CD4-positive, alpha-beta T cell treated with Interleukin-17A for 4 hours (primary cell): Measurements from ENCODE around the gene GOLGA2.

Experiments used
- DNase-seq: peaks from one replicate; pipeline ENCODE4 v3.0.0-alpha.2; 2020; ENCODE audit warnings: mixed read lengths

The GOLGA2 gene

DNA sequence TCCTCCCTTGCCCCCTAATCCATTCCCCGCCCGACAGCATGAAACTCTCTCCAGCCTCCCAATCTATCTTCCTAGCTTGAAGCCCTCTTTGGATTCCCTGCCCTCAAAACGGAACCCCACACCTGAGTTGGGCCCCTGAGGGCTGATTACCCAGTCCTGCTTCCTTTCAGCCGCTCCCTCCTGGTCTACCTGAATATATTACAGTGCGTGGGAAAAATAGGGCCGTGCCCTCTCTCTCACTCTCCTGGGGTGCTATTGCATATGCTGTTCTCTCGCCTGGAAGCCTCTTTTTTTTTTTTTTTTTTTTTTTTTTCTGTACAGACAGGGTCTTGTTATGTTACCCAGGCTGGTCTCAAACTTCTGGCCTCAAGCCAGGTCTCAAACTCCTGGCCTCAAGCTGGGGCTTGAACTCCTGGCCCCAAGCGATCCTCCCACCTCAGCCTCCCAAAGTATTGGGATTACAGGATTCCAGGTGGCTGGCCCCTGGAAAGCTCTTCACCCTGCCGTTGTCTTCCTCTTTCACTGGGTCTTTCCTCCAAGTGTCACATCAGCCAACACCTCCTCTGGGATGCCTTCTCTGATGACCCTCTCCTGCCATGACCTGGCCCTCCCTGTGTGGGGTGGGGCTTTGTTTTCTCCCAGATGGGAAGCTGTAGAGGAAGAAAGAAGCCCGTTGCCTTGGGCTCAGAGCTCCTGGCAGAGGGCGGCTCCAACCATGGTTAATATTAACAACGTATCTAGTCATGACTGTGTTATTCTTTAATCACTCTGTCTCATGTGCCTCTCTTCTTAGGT is 64.4 kb downstream of the GOLGA2 start:
- DNase-seq: no peak

DNA sequence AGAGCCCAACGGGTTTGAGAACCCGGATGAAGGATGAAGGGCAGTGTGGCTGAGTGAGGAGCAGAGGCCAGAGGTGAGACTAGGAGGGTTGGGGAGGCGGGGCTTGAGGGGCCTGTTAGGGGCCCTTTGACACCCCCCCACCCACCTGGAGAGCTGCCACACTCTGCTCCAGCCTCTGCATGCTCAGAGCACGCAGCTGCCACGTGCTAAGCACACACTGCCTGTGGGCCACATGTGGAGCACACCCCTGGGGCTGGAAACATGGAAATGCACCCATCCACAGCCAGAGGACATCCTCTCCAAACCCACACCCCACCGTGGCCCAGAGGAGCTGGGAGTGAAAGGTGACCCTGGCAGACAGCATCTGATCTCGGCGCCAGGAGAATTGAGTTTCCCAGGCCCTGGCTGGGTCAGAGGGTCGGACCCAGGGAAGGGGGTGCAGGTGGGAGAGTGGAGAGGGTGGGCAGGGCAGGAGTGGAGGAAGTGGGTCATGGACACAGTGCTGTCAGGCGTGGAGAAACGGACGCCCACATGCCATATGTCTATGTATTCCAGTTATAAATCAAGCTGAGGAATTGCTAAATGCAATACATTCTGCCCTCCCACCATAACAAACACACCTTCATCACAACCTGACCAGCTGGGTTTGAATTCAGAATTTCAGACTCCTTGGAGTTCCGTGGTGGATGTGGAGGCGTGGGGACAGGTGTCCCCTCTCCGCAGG is 66.7 kb downstream of the GOLGA2 start:
- DNase-seq: no peak

DNA sequence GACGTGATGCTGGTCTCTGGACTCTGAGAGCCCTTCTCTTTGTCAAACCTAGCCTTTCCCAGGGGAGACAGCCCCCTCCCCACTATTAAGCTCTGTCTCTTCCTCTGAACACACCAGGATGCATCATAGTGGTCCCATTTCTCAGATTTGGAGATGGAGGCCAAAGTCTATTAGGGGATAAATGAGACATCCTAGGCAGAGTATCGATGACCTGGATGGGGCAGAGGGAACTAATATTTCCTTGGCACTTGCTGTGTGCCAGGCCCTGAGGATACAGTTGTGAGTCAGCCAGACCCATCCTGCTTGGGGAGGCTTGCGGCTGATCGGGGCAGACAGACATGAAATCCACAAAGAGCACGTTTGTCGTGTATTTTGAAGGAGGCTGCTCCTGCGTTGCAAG is 67.4 kb downstream of the GOLGA2 start:
- DNase-seq: no peak

DNA sequence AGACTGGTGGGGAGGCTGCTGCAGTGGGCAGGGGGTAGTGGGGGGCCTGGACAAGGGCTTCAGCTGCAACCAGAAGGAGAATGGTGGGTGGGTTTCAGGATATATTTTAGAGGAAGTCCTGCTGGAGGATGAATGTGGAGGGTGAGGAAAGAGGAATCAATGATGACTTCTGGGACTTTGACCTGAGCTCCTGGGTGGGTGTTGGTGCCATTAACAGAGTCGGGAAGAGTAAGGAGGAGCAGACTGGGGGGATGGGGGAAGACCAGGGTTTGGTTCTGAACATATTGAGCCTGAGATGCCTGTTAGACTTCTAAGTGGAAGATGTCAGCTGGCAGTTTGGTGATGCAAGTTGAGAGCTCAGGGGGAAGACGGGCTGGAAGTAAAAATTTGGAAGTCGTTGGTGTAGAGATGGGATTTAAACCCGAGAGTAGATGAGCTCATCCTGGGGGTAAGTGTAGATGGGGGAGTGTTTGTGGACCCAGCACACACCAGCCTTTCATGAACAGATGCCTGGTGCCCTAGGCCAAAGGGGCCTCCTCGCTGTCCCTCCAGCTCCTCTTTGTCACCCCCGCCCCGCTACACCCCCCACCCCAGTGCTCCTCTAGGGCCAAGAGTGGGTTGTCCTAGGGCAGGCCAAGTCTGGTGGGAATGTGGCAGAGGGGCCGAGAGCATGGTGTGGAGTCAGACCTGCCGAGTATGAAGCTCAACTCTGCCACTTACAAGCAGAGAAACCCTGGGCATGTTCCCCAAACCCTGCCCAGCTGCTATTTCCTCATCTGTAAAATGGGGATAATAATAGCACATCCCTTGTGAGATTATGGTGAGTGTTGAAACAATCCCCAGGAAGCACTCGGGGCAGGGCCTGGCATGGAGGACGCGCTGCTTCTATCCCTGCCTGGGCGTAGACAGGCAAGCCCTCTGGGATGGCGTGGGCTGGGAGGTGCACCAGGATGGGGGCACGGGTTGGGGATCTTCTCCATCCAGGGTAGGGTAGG is 68.6 kb downstream of the GOLGA2 start:
- no peak for DNase-seq

DNA sequence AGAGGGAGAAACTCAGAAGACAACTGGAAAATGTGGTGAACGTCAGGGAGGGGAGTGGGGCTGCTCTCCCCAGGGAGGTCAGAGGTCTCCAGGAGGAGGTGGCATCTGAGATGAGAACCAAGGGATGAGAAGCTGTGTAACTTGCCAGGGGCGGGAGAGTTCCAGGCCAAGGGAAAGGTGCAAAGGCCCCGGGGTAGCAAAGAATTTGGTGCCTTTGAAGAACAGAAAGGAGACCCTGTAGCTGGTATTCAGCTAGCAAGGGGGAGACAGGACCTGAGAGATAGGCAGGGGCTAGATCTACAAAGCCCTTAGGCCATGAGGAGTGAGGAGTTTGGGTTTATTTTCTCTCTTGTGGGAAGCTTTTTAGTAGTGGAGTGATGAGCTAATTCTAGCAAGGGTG is 69.3 kb downstream of the GOLGA2 start:
- no peak for DNase-seq
